DND-41 (cell line): ENCODE measurements around the gene PRKCA.

Experiments
- ATAC-seq: fragments of 200-7000 bp; cut with Tn5 transposase; 3 replicates; pipeline ENCODE4 v1.9.1; 2021; ENCODE audit warnings: low read depth; ENCODE audit not compliant: insufficient read depth
- DNase-seq: peaks from one replicate; pipeline ENCODE4 v3.0.0-alpha.2; 2020
- H2AFZ ChIP-seq: 2 replicates; pipeline ENCODE4 v1.6.0; 2012; ENCODE audit warnings: low read depth, low read length
- H3K27ac ChIP-seq: 2 replicates; pipeline ENCODE4 v1.5.1; 2012; ENCODE audit warnings: low read length, inconsistent platforms
- H3K27me3 ChIP-seq: fragments of 200-600 bp; sonication (generic); 2 replicates; pipeline ENCODE4 v1.6.0; 2012; ENCODE audit warnings: low read length, mild to moderate bottlenecking, inconsistent platforms; ENCODE audit not compliant: insufficient read depth, poor library complexity
- H3K36me3 ChIP-seq: 2 replicates; pipeline ENCODE4 v1.5.1; 2012; ENCODE audit warnings: low read length, inconsistent platforms; ENCODE audit not compliant: insufficient read depth
- H3K4me1 ChIP-seq: 2 replicates; pipeline ENCODE4 v1.5.1; 2012; ENCODE audit warnings: mild to moderate bottlenecking, low read length; ENCODE audit not compliant: insufficient read depth
- H3K4me2 ChIP-seq: 2 replicates; pipeline ENCODE4 v1.6.0; 2012; ENCODE audit warnings: mild to moderate bottlenecking, moderate library complexity, low read length, inconsistent platforms; ENCODE audit not compliant: insufficient read depth
- H3K4me3 ChIP-seq, 2 experiments: fragments of 200-600 bp in 1 of 2; shearing (Covaris generic) in 1 of 2; 2 replicates each; pipeline ENCODE4 v1.5.1; 2012 to 2016; ENCODE audit warnings: inconsistent platforms in 2 of 2, low read length in 2 of 2, mild to moderate bottlenecking in 2 of 2, low read depth in 1 of 2, moderate library complexity in 1 of 2
- H3K79me2 ChIP-seq: 2 replicates; pipeline ENCODE4 v1.6.0; 2012; ENCODE audit warnings: low read length, inconsistent platforms; ENCODE audit not compliant: insufficient read depth
- H3K9ac ChIP-seq: 2 replicates; pipeline ENCODE4 v1.6.0; 2012; ENCODE audit warnings: low read depth, mild to moderate bottlenecking, inconsistent platforms, low read length, moderate library complexity
- H3K9me3 ChIP-seq: 2 replicates; pipeline ENCODE4 v1.5.1; 2012; ENCODE audit warnings: low read length, moderate library complexity, mild to moderate bottlenecking, inconsistent platforms; ENCODE audit not compliant: insufficient read depth, severe bottlenecking
- H4K20me1 ChIP-seq: 2 replicates; pipeline ENCODE4 v1.6.0; 2012; ENCODE audit warnings: low read length; ENCODE audit not compliant: insufficient read depth
- CTCF ChIP-seq: IDR thresholded peaks from 2 replicates; pipeline ENCODE4 v1.5.1; 2012; ENCODE audit warnings: borderline replicate concordance, low read length, moderate library complexity, mild to moderate bottlenecking; ENCODE audit not compliant: poor library complexity, severe bottlenecking; ENCODE audit errors: extremely low read depth
- EZH2 ChIP-seq: IDR thresholded peaks from 3 replicates; pipeline ENCODE4 v1.6.1; 2012; ENCODE audit warnings: borderline replicate concordance, low read depth, mild to moderate bottlenecking, moderate library complexity, low read length, inconsistent platforms; ENCODE audit not compliant: severe bottlenecking

PRKCA gene

GRCh38 chr17:66787914-66788313, 485.5 kb downstream of the PRKCA start:
- H3K4me2 ChIP-seq, result no peak overlapping the region
- H4K20me1 ChIP-seq, result no peaks in the 10 kb centered on the region; the same call in 1 of the 2 replicates
- H2AFZ ChIP-seq, result no peak overlapping the region
- no peak overlapping the region for H3K27ac ChIP-seq
- no peak overlapping the region for H3K9ac ChIP-seq
- H3K4me1 ChIP-seq, result no peaks in the 10 kb centered on the region
- no peak overlapping the region for H3K4me3 ChIP-seq
- DNase-seq (no peak), ATAC-seq (no peak)
- TF ChIP-seq CTCF, result no peak
- TF ChIP-seq EZH2, result no peak
- no peaks in the 10 kb centered on the region for H3K27me3 ChIP-seq
- no peaks in the 10 kb centered on the region for H3K79me2 ChIP-seq
- no peaks in the 10 kb centered on the region for H3K9me3 ChIP-seq
- peaks cover 52% of the 10 kb centered on the region for H3K36me3 ChIP-seq

GRCh38 chr17:66789093-66789492, 486.7 kb downstream of the PRKCA start:
- Histone ChIP-seq H4K20me1 (no peaks in the 10 kb centered on the region; the same call in 1 of the 2 replicates), H3K9ac (no peak overlapping the region), H3K4me2 (no peak overlapping the region), H3K9me3 (no peaks in the 10 kb centered on the region), H3K79me2 (no peaks in the 10 kb centered on the region), H3K36me3 (peaks cover 55% of the 10 kb centered on the region), H3K4me1 (no peaks in the 10 kb centered on the region), H2AFZ (no peak overlapping the region), H3K27ac (no peak overlapping the region), H3K4me3 (no peak overlapping the region), H3K27me3 (no peaks in the 10 kb centered on the region)
- ATAC-seq (no peak), DNase-seq (no peak)
- TF ChIP-seq EZH2, result no peak
- no peak for TF ChIP-seq CTCF

GRCh38 chr17:66789961-66790437, 487.6 kb downstream of the PRKCA start:
- Histone ChIP-seq H3K4me3 (no peak overlapping the region), H4K20me1 (no peaks in the 10 kb centered on the region; the same call in 1 of the 2 replicates), H2AFZ (no peak overlapping the region), H3K27me3 (no peaks in the 10 kb centered on the region), H3K79me2 (no peaks in the 10 kb centered on the region), H3K27ac (no peak overlapping the region), H3K9ac (no peak overlapping the region), H3K36me3 (peaks cover 56% of the 10 kb centered on the region), H3K4me2 (no peak overlapping the region), H3K4me1 (no peaks in the 10 kb centered on the region), H3K9me3 (no peaks in the 10 kb centered on the region)
- no peak for TF ChIP-seq EZH2
- TF ChIP-seq CTCF, result no peak
- DNase-seq (no peak), ATAC-seq (no peak)
